Activated CD8-positive, alpha-beta memory T cell treated with anti-CD3 and anti-CD28 coated beads for 36 hours (primary cell): ENCODE results near the gene UCP2. TPM values are rescaled to one million over a fixed set of nuclear protein-coding genes. Genes with fewer than 3 reads are reported as not detected.

ENCODE experiments used
- CTCF ChIA-PET: fragments of 350-600 bp; sonication (Branson Sonifier 250); formaldehyde crosslinking; loops from one replicate; lab custom pipeline; 2021; ENCODE audit warnings: antibody characterized with exemption; lab: Charles Lee
- POLR2A ChIA-PET: fragments of 350-600 bp; sonication (Branson Sonifier 250); formaldehyde crosslinking; loops from one replicate; lab custom pipeline; 2021; ENCODE audit warnings: antibody characterized with exemption; lab: Charles Lee
- total RNA-seq, 2 experiments: library from RNA; stranded (reverse); gene quantifications; one replicate each; pipeline ENCODE4 v1.2.3, GENCODE V29; 2021

The UCP2 gene
- 100 to 1,000 TPM; 270 to 279 TPM for total RNA-seq

- POLR2A ChIA-PET = interaction anchor here (0.9 to 2.9 kb wide), 7 partner anchors 10 to 72 kb away, joined by 3 to 31 read pairs (median 5); no protein-coding TSS in a partner anchor
Measured at GRCh38 chr11:73982595-73982989, at the start of gene UCP2. UCP2 (minus strand) TSS chr11:73982843; CDS start chr11:73978378, 4,465 bp downstream.

GRCh38 chr11:74030723-74031676 lies 48.4 kb upstream of the UCP2 start:
- ChIA-PET POLR2A (interaction anchor here (1.0 kb wide), 1 partner anchor 15 kb away, joined by 4 read pairs; no protein-coding TSS in a partner anchor), CTCF (no interaction called here)

More at GRCh38 chr11:73982595-73982989, at the start of gene UCP2:
- CTCF ChIA-PET = interaction anchor here (0.6 to 2.7 kb wide), 5 partner anchors 11 to 36 kb away, joined by 3 to 7 read pairs (median 3); no protein-coding TSS in a partner anchor

- POLR2A ChIA-PET = interaction anchor here (0.6 kb wide), 1 partner anchor 18 kb away, joined by 5 read pairs; no protein-coding TSS in a partner anchor
Measured at GRCh38 chr11:74025467-74026166, 43.0 kb upstream of the UCP2 start.

GRCh38 chr11:74024261-74025029 lies 41.8 kb upstream of the UCP2 start:
- POLR2A ChIA-PET = no interaction called here
- CTCF ChIA-PET = no interaction called here

More at GRCh38 chr11:74025467-74026166, 43.0 kb upstream of the UCP2 start:
- CTCF ChIA-PET = no interaction called here

GRCh38 chr11:74023276-74023675 lies 40.6 kb upstream of the UCP2 start:
- POLR2A ChIA-PET = no interaction called here
- CTCF ChIA-PET = no interaction called here

GRCh38 chr11:74022546-74022945 lies 39.9 kb upstream of the UCP2 start:
- POLR2A ChIA-PET = no interaction called here
- CTCF ChIA-PET = interaction anchor here (0.6 to 1.4 kb wide), 2 partner anchors 28 to 42 kb away, joined by 3 to 4 read pairs; no protein-coding TSS in a partner anchor

- ChIA-PET CTCF (interaction anchor here (0.6 to 1.4 kb wide), 2 partner anchors 27 to 41 kb away, joined by 3 to 4 read pairs; no protein-coding TSS in a partner anchor), POLR2A (no interaction called here)
Measured at GRCh38 chr11:74021998-74022397, 39.4 kb upstream of the UCP2 start.

- POLR2A ChIA-PET = interaction anchor here (0.8 to 1.4 kb wide), 2 partner anchors 38 to 46 kb away, joined by 3 to 4 read pairs; partner anchors contain the start of gene UCP2
Measured at GRCh38 chr11:74020539-74020938, 37.9 kb upstream of the UCP2 start.

GRCh38 chr11:74019860-74020259 lies 37.2 kb upstream of the UCP2 start:
- CTCF ChIA-PET = interaction anchor here (0.8 to 2.0 kb wide), 2 partner anchors 15 to 39 kb away, joined by 3 to 7 read pairs; partner anchors contain the start of gene UCP2
- POLR2A ChIA-PET = interaction anchor here (0.6 to 1.8 kb wide), 5 partner anchors 38 to 196 kb away, joined by 3 to 5 read pairs (median 4); partner anchors contain the start of gene UCP2

More at GRCh38 chr11:74020539-74020938, 37.9 kb upstream of the UCP2 start:
- CTCF ChIA-PET = interaction anchor here (0.8 kb wide), 1 partner anchor 41 kb away, joined by 3 read pairs; no protein-coding TSS in a partner anchor

- ChIA-PET POLR2A (interaction anchor here (0.6 to 1.8 kb wide), 6 partner anchors 37 to 196 kb away, joined by 3 to 5 read pairs (median 4); partner anchors contain the start of gene UCP2), CTCF (interaction anchor here (0.8 to 2.0 kb wide), 3 partner anchors 14 to 55 kb away, joined by 3 to 7 read pairs (median 4); partner anchors contain the start of gene UCP2)
Measured at GRCh38 chr11:74019104-74019738, 36.6 kb upstream of the UCP2 start.

GRCh38 chr11:74018331-74019005 lies 35.8 kb upstream of the UCP2 start:
- ChIA-PET POLR2A (interaction anchor here (0.9 to 1.8 kb wide), 4 partner anchors 37 to 48 kb away, joined by 3 to 5 read pairs (median 4); no protein-coding TSS in a partner anchor), CTCF (interaction anchor here (2.0 kb wide), 2 partner anchors 37 to 54 kb away, joined by 4 to 7 read pairs; partner anchors contain the start of gene UCP2)

- CTCF ChIA-PET = interaction anchor here (0.6 to 2.0 kb wide), 2 partner anchors 54 to 56 kb away, joined by 4 read pairs; no protein-coding TSS in a partner anchor
- POLR2A ChIA-PET = no interaction called here
Measured at GRCh38 chr11:74017631-74018030, 35.0 kb upstream of the UCP2 start.

GRCh38 chr11:74015919-74016684 lies 33.5 kb upstream of the UCP2 start:
- ChIA-PET POLR2A (interaction anchor here (1.0 to 2.2 kb wide), 3 partner anchors 14 to 44 kb away, joined by 3 to 6 read pairs (median 4); partner anchors contain the start of gene UCP2), CTCF (no interaction called here)

- ChIA-PET POLR2A (interaction anchor here (2.2 kb wide), 1 partner anchor 32 kb away, joined by 6 read pairs; the partner anchor contains the start of gene UCP2), CTCF (no interaction called here)
Measured at GRCh38 chr11:74014880-74015279, 32.2 kb upstream of the UCP2 start.

GRCh38 chr11:74013141-74013540 lies 30.5 kb upstream of the UCP2 start:
- POLR2A ChIA-PET = no interaction called here
- CTCF ChIA-PET = interaction anchor here (0.5 kb wide), 1 partner anchor 72 kb away, joined by 3 read pairs; no protein-coding TSS in a partner anchor
